Activated naive CD8-positive, alpha-beta T cell treated with anti-CD3 and anti-CD28 coated beads for 36 hours (primary cell): ENCODE measurements around the gene RPN1. TPM values are rescaled to one million over a fixed set of nuclear protein-coding genes. Genes with fewer than 3 reads are reported as not detected.

Source experiments
- DNase-seq: peaks from one replicate; pipeline ENCODE4 v3.0.0; 2021
- H3K27ac Mint-ChIP-seq: one replicate; pipeline ENCODE4 v1.8.0; 2022; ENCODE audit warnings: mild to moderate bottlenecking, moderate library complexity, mixed read lengths
- H3K27me3 Mint-ChIP-seq: one replicate; pipeline ENCODE4 v1.8.0; 2022; ENCODE audit warnings: mild to moderate bottlenecking, mixed read lengths
- H3K36me3 Mint-ChIP-seq: one replicate; pipeline ENCODE4 v1.8.0; 2021; ENCODE audit warnings: mild to moderate bottlenecking, mixed read lengths
- H3K4me1 Mint-ChIP-seq: one replicate; pipeline ENCODE4 v1.8.0; 2021; ENCODE audit warnings: mixed read lengths
- H3K4me3 Mint-ChIP-seq: one replicate; pipeline ENCODE4 v1.8.0; 2022; ENCODE audit warnings: mild to moderate bottlenecking, moderate library complexity, mixed read lengths
- H3K9me3 Mint-ChIP-seq: one replicate; pipeline ENCODE4 v1.8.0; 2022; ENCODE audit warnings: mixed read lengths
- total RNA-seq, 2 experiments: library from RNA; stranded (reverse); gene quantifications; one replicate each; pipeline ENCODE4 v1.2.3, GENCODE V29; 2021

The RPN1 gene
- total RNA-seq, 2 experiments from 2014 or later, result 148 to 149 TPM

DNA sequence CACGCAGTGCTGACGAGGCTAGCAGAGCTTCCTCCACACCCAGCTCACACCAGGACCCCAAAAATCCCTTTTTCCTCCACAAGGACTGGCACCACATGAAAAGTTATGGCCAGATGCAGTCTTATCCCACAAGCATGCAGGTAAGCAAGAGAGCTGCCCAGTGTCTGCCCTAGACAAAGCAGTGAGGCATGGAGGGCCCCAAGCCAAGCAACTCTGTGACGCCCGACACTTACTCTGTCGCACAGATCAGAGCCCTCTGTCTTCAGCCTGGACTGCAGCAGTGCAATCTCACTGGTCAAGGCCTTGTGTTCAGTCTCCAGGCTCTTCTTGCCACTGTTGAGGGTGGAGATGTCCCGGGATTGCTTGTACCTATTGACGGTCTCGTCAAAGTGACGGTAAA lies 28.7 kb downstream of the RPN1 start:
- no peak for DNase-seq
- H3K9me3 Mint-ChIP-seq, result no peaks in the 10 kb centered on the region
- peaks cover 27% of the 10 kb centered on the region for H3K4me1 Mint-ChIP-seq
- H3K4me3 Mint-ChIP-seq, result no peak overlapping the region
- H3K27ac Mint-ChIP-seq, result no peak overlapping the region
- no peaks in the 10 kb centered on the region for H3K27me3 Mint-ChIP-seq
- H3K36me3 Mint-ChIP-seq, result peaks cover 46% of the 10 kb centered on the region

GRCh38 chr3:128621234-128621633 lies 29.4 kb downstream of the RPN1 start:
- Mint-ChIP-seq H3K27me3 (no peaks in the 10 kb centered on the region), H3K36me3 (peaks cover 45% of the 10 kb centered on the region), H3K9me3 (no peaks in the 10 kb centered on the region), H3K27ac (no peak overlapping the region), H3K4me3 (no peak overlapping the region), H3K4me1 (peaks cover 28% of the 10 kb centered on the region)
- DNase-seq, result no peak

GRCh38 chr3:128620268-128620691 lies 30.3 kb downstream of the RPN1 start:
- Mint-ChIP-seq H3K4me1 (peaks cover 28% of the 10 kb centered on the region), H3K4me3 (no peak overlapping the region), H3K9me3 (no peaks in the 10 kb centered on the region), H3K27me3 (no peaks in the 10 kb centered on the region), H3K36me3 (peaks cover 42% of the 10 kb centered on the region), H3K27ac (peak overlapping the region; percentile 86)
- peak; percentile 46 for DNase-seq

DNA sequence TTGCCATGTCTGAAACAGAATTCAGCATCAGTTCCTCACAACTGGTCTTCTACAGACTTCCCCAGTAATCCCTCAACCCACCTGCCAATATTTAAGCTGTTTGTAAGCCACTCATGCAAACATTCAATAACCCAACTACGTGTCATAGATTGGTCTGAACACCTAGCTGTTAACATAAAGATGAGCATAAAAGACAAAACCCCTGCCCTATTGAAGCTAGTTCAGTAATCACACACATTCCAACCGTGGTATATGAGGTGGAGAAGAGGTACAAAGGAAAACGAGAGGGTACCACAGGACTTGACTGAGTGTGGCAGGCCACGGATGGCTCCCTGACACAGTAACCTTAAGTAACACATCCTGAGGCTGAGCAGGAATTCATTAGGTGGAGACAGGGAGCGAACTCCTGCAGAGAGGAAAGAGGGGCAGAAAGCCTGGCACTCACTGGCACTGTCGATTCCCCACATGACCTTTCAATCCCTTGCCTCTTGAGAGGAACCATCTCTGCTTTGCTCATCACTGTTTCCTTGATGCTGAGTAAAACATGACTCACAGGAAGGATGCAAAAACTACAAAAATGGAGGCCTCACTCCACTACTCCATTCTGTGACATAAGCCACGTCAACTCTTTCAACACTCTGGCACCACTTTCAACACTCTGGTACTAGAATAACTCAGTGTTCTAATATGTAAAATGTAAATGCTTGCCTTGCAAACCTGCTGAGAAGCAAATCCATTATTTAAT lies 31.3 kb downstream of the RPN1 start:
- Mint-ChIP-seq H3K36me3 (peaks cover 34% of the 10 kb centered on the region), H3K27me3 (no peaks in the 10 kb centered on the region), H3K27ac (peak overlapping the region; percentile 97), H3K9me3 (no peaks in the 10 kb centered on the region), H3K4me1 (peaks cover 28% of the 10 kb centered on the region), H3K4me3 (peak overlapping the region; percentile 99)
- DNase-seq, result peak; percentile 27

DNA sequence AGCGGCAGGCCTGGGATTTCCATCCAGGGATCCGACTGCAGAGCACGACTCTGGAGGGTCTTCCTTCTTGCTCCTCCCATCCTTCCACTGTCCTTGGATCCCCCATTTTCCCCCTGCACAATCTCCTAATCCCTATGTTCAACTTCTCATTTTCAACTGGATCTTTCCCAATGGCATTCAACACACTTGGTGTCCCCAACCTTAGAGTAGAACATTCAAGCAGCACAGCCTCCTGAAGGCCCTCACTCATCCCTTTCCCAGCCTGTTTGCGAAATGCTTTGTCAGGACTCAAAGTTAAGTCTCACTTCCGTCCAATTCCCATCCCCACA lies 32.3 kb downstream of the RPN1 start:
- Mint-ChIP-seq H3K36me3 (peaks cover 33% of the 10 kb centered on the region), H3K4me3 (peak overlapping the region; percentile 99), H3K9me3 (no peaks in the 10 kb centered on the region), H3K27ac (peak overlapping the region; percentile 97), H3K27me3 (no peaks in the 10 kb centered on the region), H3K4me1 (peaks cover 28% of the 10 kb centered on the region)
- no peak for DNase-seq

DNA sequence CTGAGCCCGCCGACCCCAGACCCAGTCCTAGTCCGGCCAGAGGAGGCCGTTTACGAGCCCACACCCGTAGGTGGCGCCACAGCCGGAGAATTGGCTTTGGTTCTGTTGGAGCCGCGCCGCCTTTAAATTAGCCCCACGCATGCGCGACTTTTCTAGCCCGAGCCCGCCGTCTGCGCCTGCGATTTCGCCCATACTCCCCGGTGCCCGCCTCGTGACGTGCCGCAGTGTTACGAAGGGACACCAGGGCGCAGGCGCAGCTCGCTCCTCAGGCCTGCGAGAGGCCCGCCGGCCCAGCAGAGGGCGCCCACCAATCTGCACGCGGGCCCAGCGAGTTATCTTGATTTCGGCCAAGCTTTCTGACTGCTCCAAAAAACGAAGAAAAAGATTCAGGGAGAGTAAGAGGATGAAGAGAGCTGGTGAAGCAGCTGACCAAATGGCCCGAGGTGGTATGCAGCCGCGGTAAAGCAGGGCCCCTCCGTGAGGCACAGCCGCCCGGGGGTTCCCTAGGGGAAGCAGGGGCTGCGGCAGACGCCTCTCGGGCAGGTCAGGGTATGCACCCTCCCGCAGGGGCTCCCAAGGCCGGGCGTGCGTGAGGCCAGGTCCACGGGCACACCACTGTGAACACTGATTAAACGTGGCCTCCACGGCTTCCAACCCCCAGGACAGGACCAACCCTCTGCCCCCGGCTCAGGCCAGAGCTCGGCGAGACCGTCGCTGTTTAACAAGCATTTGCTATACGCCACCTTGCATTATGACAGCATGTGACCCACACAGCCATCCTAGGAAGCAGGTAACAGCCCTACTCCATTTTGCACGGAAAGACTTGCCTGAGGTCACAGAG lies 32.8 kb downstream of the RPN1 start:
- Mint-ChIP-seq H3K4me1 (peaks cover 28% of the 10 kb centered on the region), H3K27me3 (no peaks in the 10 kb centered on the region), H3K27ac (peak overlapping the region; percentile 97), H3K4me3 (peak overlapping the region; percentile 99), H3K9me3 (no peaks in the 10 kb centered on the region), H3K36me3 (peaks cover 33% of the 10 kb centered on the region)
- peak; percentile 99 for DNase-seq

DNA sequence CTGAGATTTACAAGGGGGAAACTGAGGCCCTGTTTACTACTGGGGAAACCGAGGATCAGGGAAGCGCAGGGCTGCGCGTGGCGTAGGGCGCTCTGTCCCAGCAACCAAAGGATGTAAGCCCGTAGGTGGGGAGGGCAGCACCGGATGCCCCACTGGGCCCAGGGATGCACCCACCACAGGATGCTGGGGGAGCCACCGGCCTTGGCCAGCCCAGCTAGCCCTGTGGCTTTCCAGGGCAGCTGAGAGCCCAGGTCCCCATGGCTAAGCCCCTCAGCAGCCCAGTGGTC lies 33.4 kb downstream of the RPN1 start:
- Mint-ChIP-seq H3K27me3 (no peaks in the 10 kb centered on the region), H3K4me3 (peak overlapping the region; percentile 99), H3K27ac (peak overlapping the region; percentile 97), H3K4me1 (peaks cover 28% of the 10 kb centered on the region), H3K36me3 (peaks cover 33% of the 10 kb centered on the region), H3K9me3 (no peaks in the 10 kb centered on the region)
- DNase-seq, result no peak

- Mint-ChIP-seq H3K9me3 (no peaks in the 10 kb centered on the region), H3K4me1 (peaks cover 28% of the 10 kb centered on the region), H3K27me3 (no peaks in the 10 kb centered on the region), H3K27ac (peak overlapping the region; percentile 97), H3K4me3 (peak overlapping the region; percentile 99), H3K36me3 (peaks cover 33% of the 10 kb centered on the region)
- no peak for DNase-seq
Measured at GRCh38 chr3:128616516-128617269, 33.9 kb downstream of the RPN1 start.

DNA sequence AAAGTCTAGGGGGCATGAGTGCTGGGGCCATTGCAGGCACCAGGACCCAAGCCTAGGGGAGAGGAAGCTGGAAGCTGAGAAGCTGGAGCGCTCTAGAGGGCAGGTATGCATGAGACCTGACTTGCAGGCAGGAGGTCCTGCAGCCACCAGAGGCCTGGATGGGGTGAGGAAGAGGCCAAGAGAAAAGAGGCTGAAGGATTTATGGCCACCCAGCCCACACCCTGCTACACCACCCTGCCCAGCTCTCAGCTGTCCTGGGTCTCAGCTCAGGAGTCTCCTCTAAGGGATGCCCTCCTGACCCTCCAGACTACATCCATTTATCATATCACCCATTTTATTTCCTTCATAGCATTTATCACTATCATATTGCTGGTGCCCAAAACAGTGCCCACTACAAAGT lies 36.5 kb downstream of the RPN1 start:
- H3K27me3 Mint-ChIP-seq, result no peaks in the 10 kb centered on the region
- no peaks in the 10 kb centered on the region for H3K9me3 Mint-ChIP-seq
- no peak overlapping the region for H3K27ac Mint-ChIP-seq

GRCh38 chr3:128613083-128613829 lies 37.4 kb downstream of the RPN1 start:
- H3K27me3 Mint-ChIP-seq, result no peaks in the 10 kb centered on the region
- H3K27ac Mint-ChIP-seq, result no peak overlapping the region

More for the DNA sequence above, 36.5 kb downstream of the RPN1 start:
- Mint-ChIP-seq H3K4me1 (peaks cover 12% of the 10 kb centered on the region), H3K4me3 (no peak overlapping the region), H3K36me3 (peaks cover 13% of the 10 kb centered on the region)
- no peak for DNase-seq

DNA sequence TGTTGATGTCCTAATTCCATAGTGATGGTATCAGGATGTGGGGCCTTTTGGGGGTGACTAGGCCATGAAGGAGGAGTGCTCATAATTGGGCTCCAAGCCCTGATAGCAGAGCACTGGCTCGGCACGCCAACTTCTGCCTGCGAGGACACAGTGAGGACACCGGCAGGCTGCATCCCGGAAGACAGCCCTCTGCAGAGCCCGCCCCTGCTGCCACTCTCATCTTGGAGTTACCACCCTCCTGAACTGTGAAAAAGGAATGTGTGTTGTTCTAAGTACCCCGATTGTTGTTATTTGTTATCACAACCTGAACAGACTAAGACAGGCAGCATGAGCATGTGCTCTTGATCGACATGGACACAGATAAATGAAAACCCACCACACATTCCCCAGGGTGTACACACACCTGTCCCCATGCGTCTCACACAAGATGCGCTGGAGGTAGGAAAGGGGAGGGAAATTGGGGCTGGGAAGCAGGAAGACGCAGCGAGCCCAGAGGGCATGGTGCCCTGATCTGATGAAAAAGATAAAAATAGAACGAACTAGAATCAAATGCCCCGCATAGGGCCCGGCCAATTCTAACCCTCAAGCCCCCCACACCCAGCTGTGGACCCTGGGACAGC lies 40.1 kb downstream of the RPN1 start:
- H3K27ac Mint-ChIP-seq, result no peak overlapping the region
- H3K9me3 Mint-ChIP-seq, result no peaks in the 10 kb centered on the region
- no peak overlapping the region for H3K4me3 Mint-ChIP-seq
- H3K27me3 Mint-ChIP-seq, result peaks cover 11% of the 10 kb centered on the region
- no peaks in the 10 kb centered on the region for H3K36me3 Mint-ChIP-seq
- DNase-seq, result no peak
- no peaks in the 10 kb centered on the region for H3K4me1 Mint-ChIP-seq

More at GRCh38 chr3:128613083-128613829, 37.4 kb downstream of the RPN1 start:
- peaks cover 5% of the 10 kb centered on the region for H3K36me3 Mint-ChIP-seq
- peaks cover 4% of the 10 kb centered on the region for H3K4me1 Mint-ChIP-seq
- no peak overlapping the region for H3K4me3 Mint-ChIP-seq
- no peak for DNase-seq
- H3K9me3 Mint-ChIP-seq, result no peaks in the 10 kb centered on the region

DNA sequence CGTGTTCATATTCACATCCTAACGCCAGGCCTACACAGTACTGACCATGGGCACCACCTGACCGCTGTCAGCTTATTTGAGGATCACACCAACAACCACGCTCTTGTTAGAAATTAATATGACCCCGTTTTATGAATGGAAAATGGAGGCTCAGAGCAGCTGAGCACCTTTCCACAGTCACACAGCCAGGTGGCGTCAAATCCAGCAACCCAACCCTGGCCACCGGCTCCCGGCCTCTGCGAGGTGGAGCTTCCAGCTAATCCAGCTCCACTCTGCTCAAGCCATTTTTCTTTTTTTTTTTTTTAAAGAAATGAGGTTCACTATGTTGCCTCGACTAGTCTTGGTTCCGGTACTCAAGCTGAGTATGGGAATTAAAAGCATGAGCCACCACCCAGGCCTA lies 41.3 kb downstream of the RPN1 start:
- H3K4me1 Mint-ChIP-seq, result no peaks in the 10 kb centered on the region
- no peak for DNase-seq
- no peak overlapping the region for H3K27ac Mint-ChIP-seq
- H3K4me3 Mint-ChIP-seq, result no peak overlapping the region
- no peaks in the 10 kb centered on the region for H3K36me3 Mint-ChIP-seq
- H3K9me3 Mint-ChIP-seq, result no peaks in the 10 kb centered on the region
- peaks cover 11% of the 10 kb centered on the region for H3K27me3 Mint-ChIP-seq

DNA sequence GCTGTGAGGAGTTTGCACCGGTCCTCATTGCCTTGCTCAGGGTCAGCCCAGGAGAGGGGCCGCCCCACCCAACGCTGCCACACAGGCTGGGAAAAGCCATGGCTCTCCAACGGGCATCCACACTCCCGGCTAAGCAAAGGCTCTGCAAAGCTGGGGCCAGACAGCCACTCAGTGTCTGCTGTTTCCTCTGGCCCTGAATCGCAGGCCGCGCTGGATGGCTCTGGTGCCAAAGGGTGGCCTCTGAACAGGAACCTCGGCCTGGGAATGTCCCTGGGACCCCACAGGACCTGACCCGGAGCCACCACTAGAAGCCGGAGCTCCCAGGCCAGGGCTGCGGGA lies 42.9 kb downstream of the RPN1 start:
- H3K9me3 Mint-ChIP-seq, result no peaks in the 10 kb centered on the region
- H3K27ac Mint-ChIP-seq, result no peak overlapping the region
- DNase-seq, result no peak
- no peak overlapping the region for H3K4me3 Mint-ChIP-seq
- peaks cover 11% of the 10 kb centered on the region for H3K27me3 Mint-ChIP-seq
- H3K36me3 Mint-ChIP-seq, result no peaks in the 10 kb centered on the region
- H3K4me1 Mint-ChIP-seq, result no peaks in the 10 kb centered on the region

DNA sequence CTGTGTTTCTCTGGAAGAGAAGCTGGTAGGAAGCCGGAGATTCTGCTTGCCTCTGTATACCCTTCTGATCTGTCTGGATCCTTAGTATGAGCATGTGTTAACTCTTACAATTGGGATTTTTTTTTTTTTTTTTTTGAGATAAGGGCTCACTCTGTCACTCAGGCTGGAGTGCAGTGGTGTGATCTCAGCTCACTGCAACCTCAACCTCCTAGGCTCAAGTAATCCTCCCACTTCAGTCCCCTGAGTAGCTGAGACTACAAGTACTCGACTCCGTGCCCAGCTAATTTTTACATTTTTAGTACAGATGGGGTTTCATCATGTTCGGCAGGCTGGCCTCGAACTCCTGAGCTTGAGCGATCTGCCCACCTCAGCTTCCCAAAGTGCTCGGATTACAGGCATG lies 44.5 kb downstream of the RPN1 start:
- no peak overlapping the region for H3K4me3 Mint-ChIP-seq
- H3K4me1 Mint-ChIP-seq, result no peaks in the 10 kb centered on the region
- no peak for DNase-seq
- H3K36me3 Mint-ChIP-seq, result no peaks in the 10 kb centered on the region
- no peak overlapping the region for H3K27ac Mint-ChIP-seq
- no peaks in the 10 kb centered on the region for H3K9me3 Mint-ChIP-seq
- H3K27me3 Mint-ChIP-seq, result peaks cover 11% of the 10 kb centered on the region
